Ovary (tissue), 3 donors: ENCODE data around the gene HOXD1.

Experiments
- CTCF ChIP-seq, 3 donors: fragments of 450-650 bp in 2 of 3; fragments of 200-600 bp in 1 of 3; IDR thresholded peaks; one replicate each; pipeline versions ENCODE4 v1.5.1 to v1.8.0; 2016 to 2022; ENCODE audit warnings: antibody characterized with exemption in 3 of 3, mild to moderate bottlenecking in 1 of 3
- POLR2A ChIP-seq: fragments of 450-650 bp; IDR thresholded peaks from one replicate; pipeline ENCODE4 v1.6.1; 2017; ENCODE audit warnings: antibody characterized with exemption, mild to moderate bottlenecking, moderate library complexity
- donor health status: DM: no; HTN: no; CAD: no.

GRCh38 chr2:176240301-176240700, 51.8 kb downstream of the HOXD1 start:
- TF ChIP-seq CTCF (IDR thresholded peaks at IDR 0.05) (no peak), POLR2A (no peak)
